Stomach (tissue), 9 donors: ENCODE measurements around the gene ZBTB45. TPM values are rescaled to one million over a fixed set of nuclear protein-coding genes. Genes with fewer than 3 reads are reported as not detected.

Experiments used
- DNase-seq, 2 donors: peaks; one replicate each; pipeline versions ENCODE4 v3.0.0 to v3.0.0-alpha.2; 2013 to 2019
- H3K27ac ChIP-seq, 5 donors: fragments of 200-600 bp in 4 of 5; sonication (generic) in 4 of 5; one replicate each; pipeline ENCODE4 v1.5.1; 2013 to 2019; ENCODE audit warnings: mild to moderate bottlenecking in 1 of 5, moderate library complexity in 1 of 5
- H3K27me3 ChIP-seq, 3 donors: fragments of 200-600 bp; sonication (generic); one replicate each; pipeline ENCODE4 v1.5.1; 2017 to 2019; ENCODE audit warnings: mixed run types in 1 of 3
- H3K36me3 ChIP-seq, 4 donors: fragments of 200-600 bp; sonication (generic); 1 replicate in 3 of 4; 2 replicates in 1 of 4; pipeline ENCODE4 v1.5.1; 2016 to 2019
- H3K4me1 ChIP-seq, 4 donors: fragments of 200-600 bp; sonication (generic); one replicate each; pipeline ENCODE4 v1.5.1; 2016 to 2019
- H3K4me3 ChIP-seq, 4 donors: fragments of 200-600 bp; sonication (generic) in 3 of 4; one replicate each; pipeline ENCODE4 v1.5.1; 2016 to 2019; ENCODE audit warnings: mild to moderate bottlenecking in 1 of 4
- H3K9me3 ChIP-seq, 4 donors: fragments of 200-600 bp; sonication (generic); one replicate each; pipeline ENCODE4 v1.5.1; 2016 to 2019
- EP300 ChIP-seq: sonication (generic); formaldehyde crosslinking; IDR thresholded peaks from one replicate; pipeline ENCODE4 v1.6.1; 2017; ENCODE audit warnings: antibody characterized with exemption
- POLR2A ChIP-seq, 4 donors: fragments of 450-650 bp; IDR thresholded peaks; one replicate each; pipeline ENCODE4 v1.6.1; 2016; ENCODE audit warnings: antibody characterized with exemption in 4 of 4, control low read depth in 2 of 4, mild to moderate bottlenecking in 1 of 4, moderate library complexity in 1 of 4
- POLR2AphosphoS5 ChIP-seq, 3 donors: sonication (generic); formaldehyde crosslinking; IDR thresholded peaks; one replicate each; pipeline ENCODE4 v1.6.1; 2016; ENCODE audit warnings: antibody characterized with exemption in 3 of 3
- WGBS, 5 donors: extraction: QIAGEN DNeasy Blood & Tissue Kit in 3 of 5; methylation state at CpG; one replicate each; pipeline versions ENCODE4 v1.1.5 to v1.1.7; 2013 to 2018; 5-methylcytosine and 5-hydroxymethylcytosine counted together
- intact Hi-C: fragments of 100-400 bp; cut with DNase I; formaldehyde crosslinking; loops from one replicate; pipeline ENCODE4 v1.15.1; 2023; ENCODE audit warnings: low total_unique reads
- polyA plus RNA-seq, 3 donors: library from polyadenylated mRNA; stranded (reverse); fragments of 200-250 nt; gene quantifications; one replicate each; pipeline ENCODE4 v1.2.3, GENCODE V29; 2013
- total RNA-seq, 5 donors: library from RNA; depleted of rRNA; stranded (reverse); fragments of >200 nt; gene quantifications; one replicate each; pipeline versions ENCODE4 v1.1.0 to v1.2.3, GENCODE V29; 2014 to 2016
- TF ChIP-seq, protein P1 (sequence below), 7 experiments: fragments of 450-650 bp in 4 of 7; fragments of 200-600 bp in 3 of 7; sonication (generic) in 3 of 7; IDR thresholded peaks; one replicate each; pipeline ENCODE4 v1.5.1; 2016 to 2019; ENCODE audit warnings: antibody characterized with exemption in 7 of 7, control low read depth in 2 of 7, mild to moderate bottlenecking in 1 of 7
- donor health status: healthy with polysubstance abuse.
- donor health status: Bipolar disorder and iron deficiency.
- donor health status: healthy.

ZBTB45 gene
- total and polyA plus RNA-seq, 8 donors = 2.4 to 49.0 (median 8.2) TPM; not detected in 1

- intact Hi-C loops = no loop called here
- TF ChIP-seq EP300 (no peak), POLR2AphosphoS5 (IDR thresholded peaks at IDR 0.05) (no peak), POLR2A (IDR thresholded peaks at IDR 0.05) (no peak)
- no peak overlapping the region for H3K27ac ChIP-seq
- no peak for DNase-seq
- no peaks in the 10 kb centered on the region for H3K27me3 ChIP-seq
- no peaks in the 10 kb centered on the region for H3K9me3 ChIP-seq
- 87 to 97% (median 91%) methylated on average over 2 of the region's 2 CpGs for WGBS, 5 donors
- H3K4me3 ChIP-seq = no peak overlapping the region
- peaks cover 16 to 26% (median 23%) of the 10 kb centered on the region in 4 donors for H3K36me3 ChIP-seq
- H3K4me1 ChIP-seq = peaks cover 30 to 73% (median 65%) of the 10 kb centered on the region in 4 donors
Measured at GRCh38 chr19:58515259-58515658, 4.4 kb downstream of the ZBTB45 start.

DNA sequence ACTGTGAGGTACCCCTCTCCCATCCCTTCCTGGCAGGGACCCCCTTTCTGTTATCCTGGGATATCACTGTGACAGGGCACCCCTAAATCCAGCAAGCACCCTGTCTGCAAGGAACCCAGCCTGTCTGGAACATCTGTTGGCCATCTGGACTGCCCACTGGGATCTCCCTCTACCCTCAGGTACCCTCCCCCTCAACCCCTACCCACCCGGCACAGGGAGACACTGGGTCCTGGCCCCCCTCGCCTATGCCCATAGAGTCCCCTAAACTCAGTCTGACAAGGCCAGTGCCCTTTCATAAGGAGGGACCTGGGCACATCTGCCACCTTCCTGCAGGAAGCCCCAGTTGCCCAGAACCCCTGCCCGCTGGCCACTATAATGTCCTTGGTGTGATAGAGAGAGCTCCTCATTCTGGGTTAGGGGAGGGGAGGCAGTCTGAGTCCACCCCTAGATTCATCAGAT lies 5.0 kb downstream of the ZBTB45 start:
- Histone ChIP-seq H3K27ac (peak overlapping the region in 4 of 5 donors; percentile 60 to 81 (median 64)), H3K27me3 (no peaks in the 10 kb centered on the region), H3K36me3 (peaks cover 16 to 26% (median 23%) of the 10 kb centered on the region in 4 donors), H3K9me3 (no peaks in the 10 kb centered on the region), H3K4me1 (peaks cover 27 to 70% (median 60%) of the 10 kb centered on the region in 4 donors), H3K4me3 (peak overlapping the region; percentile 38 to 54 (median 44))
- TF ChIP-seq POLR2A (IDR thresholded peaks at IDR 0.05) = no peak
- no peak for TF ChIP-seq EP300
- WGBS, 5 donors = 60 to 67% (median 66%) methylated on average over 2 to 3 of the region's 3 CpGs
- intact Hi-C loops = no loop called here
- peak in 1 of 2 donors; percentile 9 for DNase-seq

GRCh38 chr19:58513694-58514563 lies 5.7 kb downstream of the ZBTB45 start:
- DNase-seq = peak; percentile 94 to 98
- intact Hi-C loops = no loop called here
- peak overlapping the region; percentile 38 to 54 (median 44) for H3K4me3 ChIP-seq
- peaks cover 16 to 26% (median 23%) of the 10 kb centered on the region in 4 donors for H3K36me3 ChIP-seq
- H3K27ac ChIP-seq = peak overlapping the region; percentile 58 to 81 (median 63)
- 6 to 34% (median 7%) methylated on average over 46 to 66 of the region's 66 CpGs for WGBS, 5 donors
- H3K4me1 ChIP-seq = peaks cover 27 to 69% (median 55%) of the 10 kb centered on the region in 4 donors
- H3K9me3 ChIP-seq = no peaks in the 10 kb centered on the region
- H3K27me3 ChIP-seq = no peaks in the 10 kb centered on the region
- TF ChIP-seq POLR2AphosphoS5 (IDR thresholded peaks at IDR 0.05) = peak; percentile 74 to 94 (median 76)
- TF ChIP-seq, protein P1, sequence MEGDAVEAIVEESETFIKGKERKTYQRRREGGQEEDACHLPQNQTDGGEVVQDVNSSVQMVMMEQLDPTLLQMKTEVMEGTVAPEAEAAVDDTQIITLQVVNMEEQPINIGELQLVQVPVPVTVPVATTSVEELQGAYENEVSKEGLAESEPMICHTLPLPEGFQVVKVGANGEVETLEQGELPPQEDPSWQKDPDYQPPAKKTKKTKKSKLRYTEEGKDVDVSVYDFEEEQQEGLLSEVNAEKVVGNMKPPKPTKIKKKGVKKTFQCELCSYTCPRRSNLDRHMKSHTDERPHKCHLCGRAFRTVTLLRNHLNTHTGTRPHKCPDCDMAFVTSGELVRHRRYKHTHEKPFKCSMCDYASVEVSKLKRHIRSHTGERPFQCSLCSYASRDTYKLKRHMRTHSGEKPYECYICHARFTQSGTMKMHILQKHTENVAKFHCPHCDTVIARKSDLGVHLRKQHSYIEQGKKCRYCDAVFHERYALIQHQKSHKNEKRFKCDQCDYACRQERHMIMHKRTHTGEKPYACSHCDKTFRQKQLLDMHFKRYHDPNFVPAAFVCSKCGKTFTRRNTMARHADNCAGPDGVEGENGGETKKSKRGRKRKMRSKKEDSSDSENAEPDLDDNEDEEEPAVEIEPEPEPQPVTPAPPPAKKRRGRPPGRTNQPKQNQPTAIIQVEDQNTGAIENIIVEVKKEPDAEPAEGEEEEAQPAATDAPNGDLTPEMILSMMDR (IDR thresholded peaks at IDR 0.05) = peak in 5 of 7 experiments; percentile 58 to 95 (median 93)
- TF ChIP-seq POLR2A (IDR thresholded peaks at IDR 0.05) = no peak
- no peak for TF ChIP-seq EP300

DNA sequence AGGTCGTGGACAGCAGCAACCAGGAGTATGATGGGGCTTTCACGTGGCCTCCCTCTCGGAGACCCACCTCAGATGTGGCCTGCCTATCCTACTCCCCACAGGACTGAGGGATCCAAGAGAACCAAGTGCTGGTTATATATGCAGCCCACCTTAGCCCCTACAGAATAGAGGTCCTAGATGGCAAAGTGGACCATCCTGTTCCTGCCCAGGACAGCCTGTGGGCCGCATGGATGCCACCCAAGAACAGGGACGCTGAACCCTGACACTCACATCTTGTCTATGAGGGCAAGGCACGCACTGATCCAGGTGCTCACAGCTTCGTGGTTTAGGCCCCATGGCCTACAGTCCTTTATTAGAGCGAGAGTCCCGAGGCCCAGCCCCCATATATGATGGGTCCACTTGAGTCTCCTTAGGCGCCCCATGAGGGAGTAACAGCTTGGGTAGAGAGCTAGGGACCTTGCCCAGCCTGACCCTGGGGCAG lies 6.4 kb downstream of the ZBTB45 start:
- TF ChIP-seq, protein P1 (IDR thresholded peaks at IDR 0.05) = no peak
- TF ChIP-seq POLR2A (IDR thresholded peaks at IDR 0.05) (no peak), EP300 (no peak), POLR2AphosphoS5 (IDR thresholded peaks at IDR 0.05) (peak in 1 of 3 donors; percentile 16)
- DNase-seq = no peak
- H3K4me3 ChIP-seq = peak overlapping the region in 1 of 4 donors; percentile 54
- peaks cover 16 to 26% (median 23%) of the 10 kb centered on the region in 4 donors for H3K36me3 ChIP-seq
- H3K27me3 ChIP-seq = no peaks in the 10 kb centered on the region
- peaks cover 21 to 63% (median 49%) of the 10 kb centered on the region in 4 donors for H3K4me1 ChIP-seq
- peak overlapping the region in 4 of 5 donors; percentile 60 to 81 (median 64) for H3K27ac ChIP-seq
- H3K9me3 ChIP-seq = no peaks in the 10 kb centered on the region
- WGBS, 5 donors = 20 to 80% (median 77%) methylated on average over 1 to 10 of the region's 10 CpGs
- intact Hi-C loops = no loop called here
